Esophagus squamous epithelium (tissue), 4 donors: ENCODE data around the gene KLHL17.

ENCODE experiments used
- CTCF ChIP-seq, 6 experiments: fragments of 450-650 bp in 4 of 6; fragments of 200-600 bp in 2 of 6; sonication (generic) in 2 of 6; IDR thresholded peaks; one replicate each; pipeline ENCODE4 v1.5.1; 2016 to 2019; ENCODE audit warnings: antibody characterized with exemption in 6 of 6, mild to moderate bottlenecking in 4 of 6, moderate library complexity in 4 of 6
- POLR2A ChIP-seq, 4 donors: fragments of 450-650 bp; IDR thresholded peaks; one replicate each; pipeline ENCODE4 v1.6.1; 2017; ENCODE audit warnings: antibody characterized with exemption in 4 of 4, mild to moderate bottlenecking in 4 of 4, moderate library complexity in 3 of 4

- no peak for TF ChIP-seq CTCF (IDR thresholded peaks at IDR 0.05)
- no peak for TF ChIP-seq POLR2A (IDR thresholded peaks at IDR 0.05)
These were observed 44.7 kb downstream of the KLHL17 start for GRCh38 chr1:1004780-1005697.
